RWPE2 (cell line): ENCODE data around the gene SNX21.
"Not testable (repeated sequence)": the region's sequence is repeated elsewhere in the genome, so short reads cannot be mapped to it uniquely, and the experiment has no call there.

ENCODE experiments used
- ATAC-seq: fragments of 200-7000 bp; cut with Tn5 transposase; 3 replicates; pipeline ENCODE4 v1.9.1; 2021; ENCODE audit warnings: low read depth
- DNase-seq: peaks from one replicate; pipeline ENCODE4 v3.0.0-alpha.2; 2020; ENCODE audit warnings: low spot score
- H3K27ac ChIP-seq: fragments of 450-650 bp; 2 replicates; pipeline ENCODE4 v1.5.1; 2017; ENCODE audit warnings: mild to moderate bottlenecking; ENCODE audit not compliant: poor library complexity, severe bottlenecking
- H3K27me3 ChIP-seq: fragments of 250-450 bp; sonication (Bioruptor Pico); 2 replicates; pipeline ENCODE4 v1.5.1; 2021; ENCODE audit warnings: mild to moderate bottlenecking, moderate library complexity; ENCODE audit not compliant: insufficient read depth, poor library complexity, severe bottlenecking
- H3K36me3 ChIP-seq: fragments of 250-450 bp; sonication (Bioruptor Pico); 2 replicates; pipeline ENCODE4 v1.5.1; 2020; ENCODE audit warnings: low read depth, mild to moderate bottlenecking, moderate library complexity
- H3K4me1 ChIP-seq: fragments of 250-450 bp; sonication (Bioruptor Pico); 2 replicates; pipeline ENCODE4 v1.5.1; 2021; ENCODE audit warnings: mild to moderate bottlenecking, moderate library complexity; ENCODE audit not compliant: insufficient read depth, poor library complexity, severe bottlenecking
- H3K4me3 ChIP-seq: fragments of 250-450 bp; sonication (Bioruptor Pico); 2 replicates; pipeline ENCODE4 v1.5.1; 2021; ENCODE audit warnings: mild to moderate bottlenecking, moderate library complexity; ENCODE audit not compliant: severe bottlenecking
- H3K9me3 ChIP-seq: fragments of 250-450 bp; sonication (Bioruptor Pico); 2 replicates; pipeline ENCODE4 v1.5.1; 2021; ENCODE audit warnings: mild to moderate bottlenecking, moderate library complexity; ENCODE audit not compliant: severe bottlenecking
- TF ChIP-seq, protein P1 (sequence below): fragments of 450-650 bp; IDR thresholded peaks from one replicate; pipeline ENCODE4 v1.5.1; 2017; ENCODE audit warnings: mild to moderate bottlenecking, moderate library complexity; ENCODE audit not compliant: poor library complexity, severe bottlenecking

Gene SNX21, protein sequence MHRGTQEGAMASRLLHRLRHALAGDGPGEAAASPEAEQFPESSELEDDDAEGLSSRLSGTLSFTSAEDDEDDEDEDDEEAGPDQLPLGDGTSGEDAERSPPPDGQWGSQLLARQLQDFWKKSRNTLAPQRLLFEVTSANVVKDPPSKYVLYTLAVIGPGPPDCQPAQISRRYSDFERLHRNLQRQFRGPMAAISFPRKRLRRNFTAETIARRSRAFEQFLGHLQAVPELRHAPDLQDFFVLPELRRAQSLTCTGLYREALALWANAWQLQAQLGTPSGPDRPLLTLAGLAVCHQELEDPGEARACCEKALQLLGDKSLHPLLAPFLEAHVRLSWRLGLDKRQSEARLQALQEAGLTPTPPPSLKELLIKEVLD

DNA sequence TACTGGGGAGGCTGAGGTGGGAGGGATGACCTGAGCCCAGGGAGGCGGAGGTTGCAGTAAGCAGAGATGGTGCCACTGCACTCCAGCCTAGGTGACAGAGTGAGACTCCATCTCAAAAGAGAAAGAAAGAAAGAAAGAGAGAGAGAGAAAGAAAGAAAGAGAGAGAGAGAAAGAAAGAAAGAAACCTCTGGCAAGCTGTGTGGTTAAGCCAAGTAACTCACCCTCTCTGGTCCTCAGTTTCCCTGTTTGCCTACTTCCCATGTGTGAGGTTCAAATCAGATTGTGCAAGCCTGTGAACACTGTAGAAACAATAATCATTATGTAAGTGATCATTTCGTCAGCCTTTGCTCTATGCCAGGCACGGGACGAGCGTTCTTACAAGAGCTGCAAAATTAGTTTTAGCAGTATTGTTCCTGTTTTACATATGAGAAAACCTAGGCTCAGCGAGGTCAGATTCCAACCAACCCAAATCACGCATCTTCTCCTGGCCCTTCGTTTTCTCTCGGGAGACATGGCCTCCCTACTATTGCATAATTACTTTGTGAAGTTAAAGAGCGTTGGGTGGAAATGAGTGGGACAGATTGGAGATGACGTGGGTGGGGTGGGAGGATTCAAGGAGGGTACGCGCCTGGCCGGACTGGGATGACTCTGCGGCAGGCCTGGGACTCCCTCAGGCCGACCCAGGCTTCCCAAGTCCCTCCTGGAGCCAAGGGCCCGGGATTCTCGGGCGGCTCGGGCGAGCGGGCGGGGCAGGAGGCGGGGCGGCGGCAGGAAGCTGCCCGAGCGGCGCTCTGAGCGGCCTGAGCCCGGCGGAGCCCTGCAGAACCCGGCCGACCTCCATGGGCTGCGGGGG is at the start of gene SNX21:
Gene SNX21, plus strand, starts transcription at position 770 of the 853 bp plus-strand sequence. CDS start 121 bp downstream, outside the sequence.
- H3K9me3 ChIP-seq: no peaks in the 10 kb centered on the region
- ATAC-seq (peak; percentile 90), DNase-seq (peak; percentile 96)
- H3K36me3 ChIP-seq: peaks cover 1% of the 10 kb centered on the region; the same call in 1 of the 2 replicates
- H3K27me3 ChIP-seq: no peaks in the 10 kb centered on the region
- TF ChIP-seq, protein P1, sequence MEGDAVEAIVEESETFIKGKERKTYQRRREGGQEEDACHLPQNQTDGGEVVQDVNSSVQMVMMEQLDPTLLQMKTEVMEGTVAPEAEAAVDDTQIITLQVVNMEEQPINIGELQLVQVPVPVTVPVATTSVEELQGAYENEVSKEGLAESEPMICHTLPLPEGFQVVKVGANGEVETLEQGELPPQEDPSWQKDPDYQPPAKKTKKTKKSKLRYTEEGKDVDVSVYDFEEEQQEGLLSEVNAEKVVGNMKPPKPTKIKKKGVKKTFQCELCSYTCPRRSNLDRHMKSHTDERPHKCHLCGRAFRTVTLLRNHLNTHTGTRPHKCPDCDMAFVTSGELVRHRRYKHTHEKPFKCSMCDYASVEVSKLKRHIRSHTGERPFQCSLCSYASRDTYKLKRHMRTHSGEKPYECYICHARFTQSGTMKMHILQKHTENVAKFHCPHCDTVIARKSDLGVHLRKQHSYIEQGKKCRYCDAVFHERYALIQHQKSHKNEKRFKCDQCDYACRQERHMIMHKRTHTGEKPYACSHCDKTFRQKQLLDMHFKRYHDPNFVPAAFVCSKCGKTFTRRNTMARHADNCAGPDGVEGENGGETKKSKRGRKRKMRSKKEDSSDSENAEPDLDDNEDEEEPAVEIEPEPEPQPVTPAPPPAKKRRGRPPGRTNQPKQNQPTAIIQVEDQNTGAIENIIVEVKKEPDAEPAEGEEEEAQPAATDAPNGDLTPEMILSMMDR: no peak
- peaks cover 15% of the 10 kb centered on the region for H3K4me1 ChIP-seq
- peak within 1 kb of the TSS; percentile 55 for H3K4me3 ChIP-seq
- peak within 1 kb of the TSS; percentile 54 for H3K27ac ChIP-seq

DNA sequence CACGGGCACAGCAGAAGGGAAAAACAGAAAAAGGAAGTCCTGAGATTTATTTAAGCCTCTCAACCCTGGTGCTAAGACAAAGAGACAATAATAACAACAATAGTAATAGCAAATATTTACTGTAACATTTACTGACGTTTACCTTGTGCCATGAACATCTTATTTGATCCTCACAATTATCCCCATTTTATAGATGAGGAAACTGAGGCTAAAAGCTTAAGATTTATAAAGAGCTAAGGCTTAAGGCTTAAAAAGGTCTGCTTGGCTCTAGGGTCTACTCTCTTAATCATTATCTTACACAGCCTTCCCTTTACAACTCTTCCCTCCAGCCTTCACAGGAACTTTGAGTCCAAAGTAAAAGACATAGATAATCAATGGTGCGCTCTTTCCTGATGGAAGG is 45.2 kb upstream of the SNX21 start:
- no peak overlapping the region for H3K4me3 ChIP-seq
- TF ChIP-seq, protein P1: no peak
- no peak overlapping the region for H3K27ac ChIP-seq

DNA sequence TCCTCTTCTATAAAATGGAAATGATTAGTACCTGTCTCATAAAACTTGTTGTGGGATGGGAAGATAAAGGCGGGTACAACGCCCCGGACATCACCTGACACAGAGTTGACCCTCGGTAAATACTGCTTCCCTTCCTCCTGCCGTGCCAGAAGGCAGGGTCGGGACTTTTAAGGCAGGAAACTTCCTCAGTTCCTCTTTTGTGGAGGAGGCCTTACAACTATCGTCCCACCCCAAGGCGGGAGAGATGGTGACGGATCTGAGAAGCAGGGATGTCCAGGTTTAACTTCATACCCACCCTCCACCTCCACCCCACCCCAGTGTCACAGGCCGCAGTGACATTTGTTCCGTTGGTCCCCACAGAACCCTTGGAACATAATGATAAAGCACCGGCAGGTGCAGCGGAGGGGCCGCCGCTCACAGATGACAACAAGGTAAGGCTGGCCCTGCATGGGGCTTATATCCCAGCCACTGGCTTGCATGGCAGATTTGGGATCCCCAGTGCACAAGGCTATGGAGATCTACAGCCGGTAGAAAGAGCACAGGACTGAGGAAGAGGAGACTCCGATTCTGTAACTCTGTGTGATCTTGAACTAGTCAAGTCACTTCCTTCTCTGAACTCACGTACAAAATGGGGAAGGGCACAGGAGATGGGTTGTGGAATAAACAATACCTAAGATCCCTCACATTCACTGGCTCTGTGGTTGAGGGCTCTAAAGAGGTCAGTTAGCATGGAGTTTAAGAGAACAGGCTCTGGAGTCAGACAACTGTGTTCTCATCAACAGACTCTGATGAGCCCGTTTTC is 41.1 kb upstream of the SNX21 start:
- peaks cover 49% of the 10 kb centered on the region for H3K36me3 ChIP-seq
- peaks cover 4% of the 10 kb centered on the region for H3K4me1 ChIP-seq
- H3K4me3 ChIP-seq: peak overlapping the region; percentile 94
- peak overlapping the region; percentile 37 for H3K27ac ChIP-seq
- TF ChIP-seq, protein P1: peak; percentile 1
- DNase-seq (no peak), ATAC-seq (no peak)
- no peaks in the 10 kb centered on the region for H3K9me3 ChIP-seq
- H3K27me3 ChIP-seq: no peaks in the 10 kb centered on the region

More for the DNA sequence above, 45.2 kb upstream of the SNX21 start:
- Histone ChIP-seq H3K36me3 (peaks cover 7% of the 10 kb centered on the region; the same call in 1 of the 2 replicates), H3K9me3 (no peaks in the 10 kb centered on the region), H3K27me3 (no peaks in the 10 kb centered on the region), H3K4me1 (peaks cover 4% of the 10 kb centered on the region)
- no peak for DNase-seq
- ATAC-seq: no peak

DNA sequence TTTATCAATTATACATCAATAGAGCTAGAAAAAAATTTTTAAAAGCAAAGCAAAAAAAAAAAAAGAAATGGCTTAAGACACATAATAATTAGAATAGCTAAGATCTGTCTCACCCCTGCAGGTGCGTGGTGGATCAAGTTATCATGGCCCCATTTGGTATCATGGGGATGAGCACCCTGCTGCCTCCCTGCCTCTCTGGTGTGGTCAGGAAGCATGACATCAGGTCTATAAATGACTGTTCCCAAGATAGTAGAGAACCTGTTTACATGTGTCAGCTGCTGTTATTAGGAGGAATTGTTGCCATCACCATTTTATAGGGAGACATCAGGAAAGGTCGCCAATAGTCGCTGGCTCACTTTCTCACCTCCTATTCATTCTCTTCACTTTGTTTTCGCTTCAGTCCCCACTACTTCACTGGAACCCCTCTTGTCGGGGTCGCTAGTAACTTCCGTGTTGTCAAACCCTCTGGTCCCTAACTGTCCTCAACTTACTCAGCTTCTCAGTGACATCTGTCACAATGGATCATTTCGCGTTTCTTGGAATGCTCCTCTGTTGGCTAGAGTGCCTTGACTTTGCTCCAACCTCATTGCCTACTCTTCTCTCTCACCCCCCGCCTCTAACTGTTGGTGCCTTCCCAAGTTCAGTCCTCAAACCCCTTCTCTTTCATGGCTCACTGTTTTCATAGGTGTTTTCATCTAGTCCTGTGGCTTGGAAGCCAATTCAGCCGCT is 37.1 kb upstream of the SNX21 start:
- no peak for ATAC-seq
- H3K27ac ChIP-seq: no peak overlapping the region

DNA sequence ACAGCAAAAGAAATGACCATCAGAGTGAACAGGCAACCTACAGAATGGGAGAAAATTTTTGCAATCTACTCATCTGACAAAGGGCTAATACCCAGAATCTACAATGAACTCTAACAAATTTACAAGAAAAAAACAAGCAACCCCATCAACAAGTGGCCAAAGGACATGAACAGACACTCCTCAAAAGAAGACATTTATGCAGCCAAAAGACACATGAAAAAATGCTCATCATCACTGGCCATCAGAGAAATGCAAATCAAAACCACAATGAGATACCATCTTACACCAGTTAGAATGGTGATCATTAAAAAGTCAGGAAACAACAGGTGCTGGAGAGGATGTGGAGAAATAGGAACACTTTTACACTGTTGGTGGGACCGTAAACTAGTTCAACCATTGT is 36.1 kb upstream of the SNX21 start:
- H3K27ac ChIP-seq, DNase-seq, ATAC-seq, H3K4me3 ChIP-seq, H3K9me3 ChIP-seq, H3K4me1 ChIP-seq, H3K27me3 ChIP-seq: not testable (repeated sequence)
- peaks cover 88% of the 10 kb centered on the region for H3K36me3 ChIP-seq

More for the DNA sequence above, 37.1 kb upstream of the SNX21 start:
- no peaks in the 10 kb centered on the region for H3K27me3 ChIP-seq
- H3K36me3 ChIP-seq: peaks cover 78% of the 10 kb centered on the region
- H3K9me3 ChIP-seq: no peaks in the 10 kb centered on the region
- TF ChIP-seq, protein P1: no peak
- H3K4me3 ChIP-seq: no peak overlapping the region
- H3K4me1 ChIP-seq: peaks cover 4% of the 10 kb centered on the region
- DNase-seq: no peak

DNA sequence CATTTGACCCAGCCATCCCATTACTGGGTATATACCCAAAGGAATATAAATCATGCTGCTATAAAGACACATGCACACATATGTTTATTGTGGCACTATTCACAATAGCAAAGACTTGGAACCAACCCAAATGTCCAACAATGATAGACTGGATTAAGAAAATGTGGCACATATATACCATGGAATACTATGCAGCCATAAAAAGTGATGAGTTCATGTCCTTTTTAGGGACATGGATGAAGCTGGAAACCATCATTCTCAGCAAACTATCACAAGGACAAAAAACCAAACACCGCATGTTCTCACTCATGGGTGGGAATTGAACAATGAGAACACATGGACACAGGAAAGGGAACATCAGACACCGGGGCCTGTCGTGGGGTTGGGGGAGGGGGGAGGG is 35.6 kb upstream of the SNX21 start:
- not testable (repeated sequence) for ATAC-seq

More for the DNA sequence above, 35.6 kb upstream of the SNX21 start:
- H3K27me3 ChIP-seq, DNase-seq, H3K4me3 ChIP-seq, H3K27ac ChIP-seq, H3K9me3 ChIP-seq, H3K4me1 ChIP-seq: not testable (repeated sequence)
- H3K36me3 ChIP-seq: peaks cover 89% of the 10 kb centered on the region
